Brain microvascular endothelial cell (primary cell): ENCODE measurements around the gene MYO6.

ENCODE experiments used
- DNase-seq: peaks from one replicate; pipeline ENCODE4 v3.0.0-alpha.2; 2020
- H3K27ac ChIP-seq: fragments of 250-450 bp; sonication (Bioruptor Pico); 2 replicates; pipeline ENCODE4 v1.5.1; 2020; ENCODE audit warnings: mild to moderate bottlenecking, moderate library complexity
- H3K27me3 ChIP-seq: fragments of 250-450 bp; sonication (Bioruptor Pico); replicated peaks from 2 replicates; pipeline ENCODE4 v1.5.1; 2020; ENCODE audit warnings: mild to moderate bottlenecking
- H3K36me3 ChIP-seq: fragments of 250-450 bp; sonication (Bioruptor Pico); replicated peaks from 2 replicates; pipeline ENCODE4 v1.5.1; 2020; ENCODE audit warnings: mild to moderate bottlenecking
- H3K4me3 ChIP-seq: 2 replicates; pipeline ENCODE4 v1.5.1; 2011; ENCODE audit warnings: low read depth, mild to moderate bottlenecking, control low read depth, low read length, moderate library complexity
- CTCF ChIP-seq: IDR thresholded peaks from 2 replicates; pipeline ENCODE4 v1.5.1; 2011; ENCODE audit warnings: low read depth, mild to moderate bottlenecking, moderate library complexity, low read length, control low read depth, inconsistent platforms; ENCODE audit errors: missing control alignments
- in situ Hi-C: cut with HindIII; loops from 2 replicates; pipeline ENCODE4 v1.10.0; 2017; ENCODE audit warnings: low sequenced_read_pairs, low pct_ligation_motif_present

MYO6 gene

GRCh38 chr6:75759207-75759606 is 10.2 kb downstream of the MYO6 start:
- TF ChIP-seq CTCF: no peak
- DNase-seq: no peak
- in situ Hi-C loops: no loop called here
- no peaks in the 10 kb centered on the region for H3K36me3 ChIP-seq
- no peaks in the 10 kb centered on the region for H3K27me3 ChIP-seq
- H3K4me3 ChIP-seq: no peak overlapping the region
- no peak overlapping the region for H3K27ac ChIP-seq

GRCh38 chr6:75760320-75760719 is 11.3 kb downstream of the MYO6 start:
- in situ Hi-C loops: no loop called here
- TF ChIP-seq CTCF: no peak
- no peaks in the 10 kb centered on the region for H3K27me3 ChIP-seq
- no peak overlapping the region for H3K4me3 ChIP-seq
- no peak overlapping the region for H3K27ac ChIP-seq
- H3K36me3 ChIP-seq: no peaks in the 10 kb centered on the region
- no peak for DNase-seq

GRCh38 chr6:75761489-75761888 is 12.4 kb downstream of the MYO6 start:
- Histone ChIP-seq H3K4me3 (no peak overlapping the region), H3K27me3 (no peaks in the 10 kb centered on the region), H3K36me3 (no peaks in the 10 kb centered on the region), H3K27ac (no peak overlapping the region)
- TF ChIP-seq CTCF: no peak
- no peak for DNase-seq
- in situ Hi-C loops: no loop called here

- Histone ChIP-seq H3K36me3 (no peaks in the 10 kb centered on the region), H3K27ac (no peak overlapping the region), H3K4me3 (no peak overlapping the region), H3K27me3 (no peaks in the 10 kb centered on the region)
- in situ Hi-C loops: no loop called here
- TF ChIP-seq CTCF: no peak
- DNase-seq: no peak
Observed at GRCh38 chr6:75762063-75762462, 13.0 kb downstream of the MYO6 start.

- in situ Hi-C loops: no loop called here
- no peak for TF ChIP-seq CTCF
- Histone ChIP-seq H3K4me3 (no peak overlapping the region), H3K36me3 (no peaks in the 10 kb centered on the region), H3K27me3 (no peaks in the 10 kb centered on the region), H3K27ac (no peak overlapping the region)
- no peak for DNase-seq
Observed at GRCh38 chr6:75766387-75766786, 17.3 kb downstream of the MYO6 start.

- no peak for TF ChIP-seq CTCF
- in situ Hi-C loops: no loop called here
- DNase-seq: no peak
- Histone ChIP-seq H3K27ac (no peak overlapping the region), H3K36me3 (no peaks in the 10 kb centered on the region), H3K4me3 (no peak overlapping the region), H3K27me3 (no peaks in the 10 kb centered on the region)
Observed at GRCh38 chr6:75770844-75771243, 21.8 kb downstream of the MYO6 start.
